Activated effector memory CD4-positive, alpha-beta T cell treated with anti-CD3 and anti-CD28 coated beads, Interleukin-2, amount 50 U/mL, for 16 hours (primary cell): Measurements from ENCODE around the gene TOR1AIP2.
"Not testable (repeated sequence)": the region's sequence is repeated elsewhere in the genome, so short reads cannot be mapped to it uniquely, and the experiment has no call there.

Source experiments
- DNase-seq: peaks from one replicate; pipeline ENCODE4 v3.0.0-alpha.2; 2020

Gene TOR1AIP2

GRCh38 chr1:179804417-179804816, 73.2 kb downstream of the TOR1AIP2 start:
- DNase-seq = not testable (repeated sequence)

- no peak for DNase-seq
Observed at GRCh38 chr1:179803918-179804317, 73.7 kb downstream of the TOR1AIP2 start.

DNA sequence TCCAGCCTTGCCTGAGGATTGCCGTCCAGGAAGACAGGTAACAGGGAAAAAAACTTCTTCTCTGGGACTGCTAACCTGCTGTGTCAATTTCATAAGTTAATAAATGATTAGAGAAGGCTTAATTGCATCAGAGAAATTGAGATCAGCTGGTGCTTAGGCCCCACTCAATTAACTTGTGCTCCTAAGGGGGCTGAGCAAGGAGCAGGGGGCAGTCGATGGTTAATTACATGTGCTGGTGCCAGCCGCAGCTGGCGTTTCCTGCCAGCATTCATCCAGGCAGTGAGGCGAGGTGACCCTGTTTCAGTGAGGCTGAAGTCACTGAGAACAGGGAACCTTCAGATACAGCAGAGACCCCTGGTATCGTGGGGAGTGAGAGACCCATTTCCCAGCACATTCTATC, 74.5 kb downstream of the TOR1AIP2 start:
- peak; percentile 28 for DNase-seq

- no peak for DNase-seq
Observed at GRCh38 chr1:179800481-179800880, 77.1 kb downstream of the TOR1AIP2 start.

DNA sequence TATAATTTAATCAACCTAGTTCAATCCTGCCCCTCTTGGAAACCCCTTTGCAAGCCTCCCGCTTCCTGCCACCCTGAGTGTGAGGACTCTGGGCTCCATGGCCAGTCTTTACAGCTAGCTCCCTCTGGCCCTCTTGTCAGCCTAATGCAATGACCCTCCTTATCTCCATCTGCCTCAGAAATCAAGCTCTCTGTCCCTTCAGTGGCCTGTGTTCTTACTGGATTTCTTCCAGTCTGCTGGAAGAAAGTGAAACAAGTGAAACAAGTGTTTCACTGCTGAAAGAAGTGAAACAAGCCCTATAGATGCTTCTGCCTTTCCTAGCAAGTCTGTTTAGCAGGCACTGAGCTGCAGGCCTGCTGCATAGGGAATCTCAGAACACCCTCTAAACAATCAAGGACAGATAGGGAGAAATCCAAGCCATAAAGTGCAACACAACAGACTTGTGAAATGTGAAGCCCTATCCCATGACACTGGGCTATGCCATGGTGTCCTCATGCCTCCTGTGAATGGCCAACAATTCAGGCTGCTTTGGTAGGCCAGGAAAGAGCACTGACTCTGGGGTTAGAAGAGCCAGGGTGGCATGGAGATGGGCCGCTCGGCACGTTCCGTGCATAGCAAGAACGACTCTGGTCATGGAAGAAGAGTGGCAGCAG, 78.6 kb downstream of the TOR1AIP2 start:
- DNase-seq = no peak

GRCh38 chr1:179798213-179798863, 79.3 kb downstream of the TOR1AIP2 start:
- no peak for DNase-seq

DNA sequence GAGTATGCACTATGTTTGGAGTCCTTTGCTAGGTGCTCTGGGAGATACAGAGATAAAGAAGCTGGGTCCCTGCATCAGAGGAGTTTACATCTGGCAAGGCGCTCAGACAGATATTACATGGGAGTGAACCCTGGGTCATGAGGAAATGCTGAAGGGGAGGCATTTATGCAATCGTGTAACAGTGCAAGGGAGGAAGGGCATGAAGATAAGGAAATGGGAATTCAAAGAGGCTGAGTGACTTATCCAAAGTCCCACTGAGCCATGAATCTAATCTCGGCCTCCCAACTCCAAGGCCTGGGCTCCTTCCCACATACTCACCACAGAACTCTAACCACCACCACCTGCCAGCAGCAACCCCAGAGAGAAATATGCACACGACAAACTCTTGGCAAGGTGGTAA, 82.9 kb downstream of the TOR1AIP2 start:
- no peak for DNase-seq

GRCh38 chr1:179794146-179794545, 83.5 kb downstream of the TOR1AIP2 start:
- no peak for DNase-seq

- DNase-seq = no peak
Observed at GRCh38 chr1:179793281-179793680, 84.3 kb downstream of the TOR1AIP2 start.
